NCI-H226 (cell line): ENCODE data around the gene SP2.

ENCODE experiments used
- DNase-seq: peaks from one replicate; pipeline ENCODE4 v3.0.0-alpha.2; 2015

SP2 gene

DNA sequence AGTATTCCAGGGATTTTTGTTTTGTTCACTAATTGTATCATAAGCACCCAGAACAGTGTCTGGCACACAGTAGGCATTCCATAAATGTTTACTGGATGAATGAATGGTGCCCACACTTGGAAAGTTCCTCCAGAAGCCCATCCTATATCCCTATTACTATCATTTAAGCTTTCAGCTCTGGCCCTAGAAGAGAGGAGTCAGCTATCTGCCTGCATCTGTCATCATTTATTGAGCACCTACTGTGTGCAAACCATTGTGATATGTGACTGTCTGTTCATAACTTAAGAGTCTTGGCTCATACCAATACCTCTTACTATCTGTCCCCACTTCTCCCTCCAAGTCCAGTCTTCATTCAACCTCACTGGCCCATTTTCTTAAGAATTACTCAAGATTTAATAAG, 25.0 kb upstream of the SP2 start:
- no peak for DNase-seq

DNA sequence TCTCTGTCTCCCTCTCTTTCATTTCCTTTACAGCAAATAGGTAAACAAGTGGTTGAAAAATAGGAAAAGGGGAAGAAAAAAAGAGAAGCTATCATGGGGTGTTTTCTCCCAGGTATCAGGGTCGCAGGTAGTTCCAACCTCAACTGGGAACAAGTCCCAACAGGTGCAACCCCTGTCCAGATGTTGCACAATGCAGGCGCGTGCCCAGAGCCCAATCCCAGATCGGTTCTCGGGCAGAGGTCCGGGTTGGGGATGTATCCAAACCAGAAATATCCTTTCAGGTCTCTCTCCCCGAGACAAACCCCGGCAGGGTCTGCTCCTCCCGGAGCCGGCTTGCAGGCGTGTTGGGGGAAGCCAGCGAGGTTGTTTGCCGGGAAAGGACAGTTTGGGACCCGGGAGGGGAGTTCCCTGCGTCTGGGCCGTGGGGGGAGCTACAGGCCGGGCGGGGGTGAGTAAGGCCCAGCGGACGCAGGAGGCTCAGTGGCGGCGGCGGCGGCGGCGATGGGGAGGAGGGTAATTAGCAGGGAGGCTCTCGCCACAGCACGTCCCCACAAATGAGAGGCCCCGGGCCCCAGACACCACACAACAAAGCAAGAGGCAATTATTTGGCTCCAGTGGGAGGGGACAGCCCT, 23.9 kb upstream of the SP2 start:
- no peak for DNase-seq

DNA sequence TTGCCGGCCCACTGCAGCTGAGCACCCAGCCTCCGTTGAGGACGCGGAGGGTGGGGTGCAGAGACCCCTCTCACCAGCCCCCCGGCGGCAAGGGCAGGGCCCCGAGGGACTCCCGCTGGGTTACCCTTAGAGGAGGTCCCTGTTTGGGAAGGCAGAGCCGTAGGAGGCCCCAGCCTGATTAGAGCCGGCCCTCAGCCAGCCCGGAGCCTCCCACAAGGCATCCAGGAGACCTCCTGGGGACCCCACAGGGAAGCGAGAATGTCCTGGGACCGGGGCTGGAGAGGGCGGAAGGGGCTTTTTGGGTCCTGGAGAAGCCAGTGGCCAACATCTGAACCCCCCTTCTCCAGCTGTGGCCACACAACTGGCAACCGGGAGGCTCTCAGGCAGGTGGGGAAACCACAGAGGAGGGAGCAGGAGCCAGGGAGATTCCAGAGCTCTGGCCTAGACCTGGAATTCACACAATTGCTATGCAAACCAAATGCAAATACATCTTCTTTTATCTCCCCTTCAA, 23.3 kb upstream of the SP2 start:
- peak; percentile 43 for DNase-seq

DNA sequence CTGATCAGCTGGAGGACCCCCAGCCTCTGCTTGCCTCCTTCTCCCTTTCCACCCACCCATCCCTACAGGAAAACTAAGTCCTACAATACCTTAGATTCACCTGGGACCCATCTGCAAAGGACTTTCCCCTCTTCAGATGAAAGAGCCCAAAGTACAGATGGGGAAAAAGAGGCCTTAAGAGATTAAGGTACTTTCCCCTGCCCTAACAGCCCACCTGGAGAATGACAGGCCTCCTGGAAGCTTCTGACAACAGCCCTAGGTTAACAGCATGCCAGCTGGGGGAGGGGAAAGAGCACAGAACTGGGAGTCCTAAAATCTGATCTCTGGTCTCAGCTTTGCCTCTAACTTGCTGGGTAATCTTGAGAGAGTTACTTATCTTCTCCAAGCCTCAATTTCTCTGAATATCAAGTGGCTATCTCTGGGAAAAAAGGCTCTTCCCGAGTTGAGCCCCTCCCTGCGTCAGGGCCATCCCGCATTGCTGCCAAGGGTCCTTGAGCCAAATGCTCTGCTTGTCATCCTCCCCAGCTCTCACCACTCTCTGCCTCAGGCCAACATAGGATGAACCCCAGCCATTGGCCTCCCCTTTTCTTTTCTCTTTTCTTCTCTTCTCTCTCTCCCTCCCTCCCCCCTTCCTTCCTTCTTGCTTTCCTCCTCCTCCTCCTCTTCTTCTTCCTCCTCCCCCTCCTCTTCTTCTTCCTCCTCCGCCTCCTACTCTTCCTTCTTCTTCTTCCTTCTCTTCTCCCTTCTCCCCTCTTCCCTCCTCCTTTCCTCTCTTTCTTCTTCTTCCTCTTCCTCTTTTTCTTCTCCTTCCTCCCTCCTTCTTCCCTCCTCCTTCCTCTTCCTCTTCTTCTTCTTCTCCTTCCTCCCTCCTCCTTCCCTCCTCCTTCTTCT, 22.6 kb upstream of the SP2 start:
- no peak for DNase-seq

DNA sequence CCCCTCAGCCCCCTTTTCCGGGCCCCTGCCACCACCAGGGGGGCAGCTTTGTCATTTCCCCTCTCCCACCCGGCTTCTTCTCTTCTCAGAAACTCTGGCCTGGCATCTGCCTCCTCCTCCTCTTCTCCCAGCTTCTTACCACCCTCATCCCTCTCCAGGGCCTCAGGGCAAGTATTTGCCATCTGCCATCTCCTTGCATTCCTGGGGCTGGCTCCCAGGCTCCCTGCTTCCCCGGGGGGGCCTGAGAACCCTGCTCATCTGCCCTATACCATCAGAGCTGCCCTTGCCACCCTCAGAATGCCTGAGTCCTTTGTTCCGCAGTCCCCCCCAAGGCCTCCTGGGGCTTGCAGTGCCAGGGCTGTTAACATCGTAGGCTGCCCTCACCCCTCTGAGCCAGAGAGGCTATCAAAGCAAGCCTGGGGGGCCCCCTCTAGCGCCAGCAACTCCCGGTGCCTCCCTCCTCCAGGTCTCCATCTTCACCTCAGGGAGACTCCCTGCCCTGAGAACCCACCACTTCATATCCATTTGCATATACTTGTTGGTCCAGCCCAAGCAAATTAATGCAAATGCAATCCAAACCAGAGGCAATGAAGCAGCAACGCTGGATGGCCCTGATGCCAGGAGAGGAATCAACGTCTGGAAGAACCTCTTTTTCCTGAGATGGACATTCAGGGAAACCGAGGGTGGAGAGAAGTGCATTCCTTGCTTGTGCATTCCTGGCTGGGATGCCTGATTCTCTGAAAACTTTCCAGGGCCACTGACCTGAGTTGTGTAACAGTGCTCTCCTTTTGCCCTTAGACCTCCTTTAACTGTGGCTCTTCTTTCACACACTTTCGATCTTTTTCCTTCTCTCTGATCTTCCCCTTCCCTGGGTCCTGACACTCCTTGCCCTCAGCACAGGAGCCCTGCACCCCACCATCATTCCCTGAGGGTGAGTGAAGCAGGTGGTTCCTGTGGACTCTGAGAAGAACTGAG, 20.7 kb upstream of the SP2 start:
- DNase-seq = peak; percentile 64

DNA sequence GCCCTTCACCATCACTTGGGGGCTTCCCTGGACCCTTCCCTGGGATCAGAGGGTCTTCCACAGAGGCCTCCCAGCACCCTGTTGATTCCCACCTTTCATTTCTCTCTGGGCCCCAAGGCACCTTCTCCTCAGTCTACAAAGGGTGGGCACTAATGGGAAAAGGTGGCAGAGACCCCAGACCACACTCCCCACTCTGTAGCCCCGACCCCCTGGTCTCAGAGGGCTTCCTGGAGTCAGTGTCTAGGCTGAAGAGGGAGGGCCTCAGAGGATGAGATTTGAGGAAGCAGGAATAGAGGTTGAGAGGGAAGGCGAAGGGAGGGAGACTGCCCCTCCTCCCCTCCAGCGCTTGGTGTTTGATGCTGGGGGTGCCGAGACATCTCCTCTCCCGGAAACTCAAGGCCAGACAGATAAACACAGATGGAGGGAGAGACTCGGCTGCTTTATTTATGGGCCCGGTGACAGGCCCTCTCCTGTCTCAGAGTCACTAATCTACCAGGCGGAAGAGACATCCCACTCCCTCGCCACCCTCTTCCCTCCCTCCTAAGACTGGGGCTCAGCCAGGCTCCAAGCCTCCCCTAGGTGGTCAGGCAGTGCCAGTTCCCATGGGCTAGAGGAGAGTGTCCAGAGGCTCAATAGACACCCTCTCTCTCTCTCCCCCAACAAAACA, 18.5 kb upstream of the SP2 start:
- DNase-seq = no peak

DNA sequence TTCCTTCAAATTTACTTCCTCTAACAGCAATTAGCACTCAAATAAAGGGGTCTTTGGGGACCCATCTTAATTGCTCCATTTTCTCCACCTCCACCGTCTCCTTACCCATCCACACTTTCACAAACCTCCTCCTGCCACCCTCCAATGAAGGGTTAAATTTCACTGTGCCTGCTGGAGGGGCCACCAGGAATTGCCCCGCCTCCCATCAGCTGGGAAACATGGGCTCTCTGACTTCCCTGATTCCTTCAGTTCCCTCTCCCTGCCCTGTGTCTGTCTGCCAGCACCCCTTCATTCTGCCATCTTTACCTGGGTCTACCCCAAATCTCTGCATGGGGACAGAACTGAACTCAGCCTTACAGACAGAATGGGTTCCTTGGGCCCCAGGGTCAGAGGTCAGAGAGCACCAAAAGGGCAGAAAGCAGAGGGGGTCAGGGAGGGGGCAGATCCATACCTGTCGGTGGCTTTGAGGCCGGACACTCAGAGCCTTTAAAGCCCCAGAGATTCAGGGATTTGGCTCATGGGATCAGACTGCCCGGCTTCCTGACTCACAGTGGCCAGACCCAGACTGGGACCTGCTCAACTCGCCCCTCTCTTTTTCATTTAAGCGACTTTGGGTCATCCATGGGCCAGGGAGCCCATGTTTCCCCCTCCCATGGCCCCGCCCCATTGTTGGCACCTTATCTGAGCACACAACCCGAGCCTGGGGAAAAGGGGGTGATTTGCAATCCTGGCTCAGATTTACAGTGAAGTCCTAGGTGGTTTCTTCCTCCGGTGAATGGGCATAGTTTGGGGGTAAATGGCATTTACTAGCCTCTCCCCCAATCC, 17.6 kb upstream of the SP2 start:
- DNase-seq = peak; percentile 9

DNA sequence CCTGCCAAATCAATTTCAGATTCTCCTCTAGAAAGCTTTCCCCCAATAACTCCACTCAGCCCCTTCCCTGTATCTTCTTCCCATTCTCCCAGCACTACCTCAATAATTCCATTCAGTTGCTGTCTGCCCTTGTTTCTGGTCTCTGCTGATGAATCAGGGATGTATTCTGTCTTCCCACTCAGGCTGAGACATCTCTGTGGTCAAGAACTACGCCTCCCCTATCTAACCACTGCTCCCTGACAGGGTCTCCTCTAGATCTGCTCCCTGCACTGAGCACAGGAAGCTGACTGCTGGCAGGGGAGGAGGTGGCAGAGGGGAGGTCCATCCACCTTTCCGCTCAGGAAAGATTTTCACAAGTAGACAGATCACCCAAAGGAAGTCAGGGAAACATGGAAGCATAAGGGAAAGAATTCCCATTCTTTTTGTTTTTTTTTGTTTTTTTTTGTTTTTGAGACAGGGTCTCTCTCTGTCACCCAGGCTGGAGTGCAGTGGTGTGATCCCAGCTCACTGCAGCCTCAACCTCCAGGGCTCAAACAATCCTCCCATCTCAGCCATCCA, 16.9 kb upstream of the SP2 start:
- DNase-seq = peak; percentile 82

DNA sequence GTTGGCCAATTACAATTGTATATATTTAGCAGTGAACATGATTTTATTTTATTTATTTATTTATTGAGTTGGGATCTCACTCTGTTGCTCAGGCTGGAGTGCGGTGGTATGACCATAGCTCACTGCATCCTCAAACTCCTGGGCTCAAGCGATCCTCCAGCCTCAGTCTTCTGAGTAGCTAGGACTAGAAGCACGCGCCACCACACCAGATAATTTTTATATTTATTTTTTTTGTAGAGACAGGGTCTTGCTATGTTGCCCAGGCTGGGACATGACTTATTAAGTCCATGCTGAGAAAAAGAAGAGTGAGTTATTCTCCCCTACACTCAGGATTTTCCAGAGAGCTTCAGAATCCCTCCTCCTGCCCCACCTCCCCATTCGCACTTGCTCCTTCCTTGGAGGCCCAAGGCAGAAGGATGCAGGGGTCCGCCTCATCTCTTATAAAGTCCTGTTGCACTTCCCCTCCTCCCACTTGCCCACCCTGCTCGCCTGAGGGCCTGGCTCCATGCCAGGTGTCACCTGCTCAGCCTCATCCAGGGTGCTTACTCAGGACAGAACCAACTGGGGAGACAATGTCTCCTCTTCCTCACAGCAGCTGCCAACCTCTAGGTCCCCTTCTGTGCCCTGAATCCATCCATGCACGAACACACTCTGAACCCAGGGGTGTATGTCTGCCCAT, 16.1 kb upstream of the SP2 start:
- no peak for DNase-seq

DNA sequence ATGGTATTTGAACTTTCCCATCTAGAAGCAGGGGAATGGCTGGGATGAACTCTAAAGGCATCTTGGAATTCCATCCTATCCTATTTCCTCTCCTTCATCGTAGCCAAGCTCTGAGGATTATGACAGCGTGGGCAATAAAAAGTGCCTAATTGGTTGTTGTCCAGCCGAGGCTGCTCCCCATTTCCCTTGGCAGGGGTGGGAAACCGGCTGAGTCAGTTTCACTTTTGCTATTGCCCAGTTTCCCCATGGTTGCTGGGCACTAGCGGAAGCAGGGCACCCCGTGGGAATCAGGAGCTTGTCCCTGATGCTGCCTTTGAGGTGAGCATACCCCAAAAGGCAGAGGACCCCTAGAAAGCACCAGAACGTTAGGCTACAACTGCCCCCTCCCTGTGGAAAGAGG, 13.8 kb upstream of the SP2 start:
- DNase-seq = peak; percentile 8

DNA sequence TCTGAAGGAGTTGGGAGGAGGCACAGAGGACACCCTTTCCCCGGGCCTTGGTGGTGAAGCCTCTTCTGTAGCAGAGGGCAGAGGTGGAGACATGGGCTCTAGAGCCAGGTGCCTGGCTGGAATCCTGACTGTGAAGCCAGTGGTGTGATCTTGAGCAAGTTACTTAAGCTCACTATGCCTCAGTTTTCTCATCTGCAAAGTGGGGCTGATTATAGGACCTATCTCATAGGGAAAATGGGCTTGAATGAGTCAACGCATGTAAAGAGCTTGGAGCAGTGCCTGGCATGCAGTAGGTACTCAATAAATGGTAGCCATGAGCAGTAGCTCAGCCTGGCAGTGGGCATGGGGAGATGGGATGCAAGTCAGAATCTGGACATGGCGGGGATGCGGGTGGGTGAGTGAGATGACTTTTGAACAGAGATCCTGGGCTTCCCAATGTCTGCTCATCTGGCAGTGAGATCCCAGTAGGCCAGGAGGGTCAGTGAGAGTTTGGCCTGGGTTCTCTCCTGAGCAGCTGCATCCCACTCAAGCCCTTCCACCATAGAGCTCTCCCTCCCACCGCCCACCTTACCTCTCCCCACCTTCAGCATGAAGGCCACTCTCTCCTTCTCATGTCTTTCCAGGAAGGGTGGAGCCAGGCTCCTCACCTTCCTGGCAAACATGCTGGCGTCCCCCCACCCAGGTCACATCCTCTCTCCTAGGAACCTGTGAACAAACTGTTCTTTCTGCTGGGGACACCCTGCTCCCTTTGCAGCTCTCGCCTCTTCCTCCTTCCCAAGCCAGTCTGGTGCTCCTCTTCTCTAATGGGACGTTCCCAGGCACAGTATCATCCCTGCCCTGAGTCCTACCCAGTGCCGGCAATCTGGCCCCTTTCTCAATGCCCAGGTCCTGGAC, 13.1 kb upstream of the SP2 start:
- no peak for DNase-seq

DNA sequence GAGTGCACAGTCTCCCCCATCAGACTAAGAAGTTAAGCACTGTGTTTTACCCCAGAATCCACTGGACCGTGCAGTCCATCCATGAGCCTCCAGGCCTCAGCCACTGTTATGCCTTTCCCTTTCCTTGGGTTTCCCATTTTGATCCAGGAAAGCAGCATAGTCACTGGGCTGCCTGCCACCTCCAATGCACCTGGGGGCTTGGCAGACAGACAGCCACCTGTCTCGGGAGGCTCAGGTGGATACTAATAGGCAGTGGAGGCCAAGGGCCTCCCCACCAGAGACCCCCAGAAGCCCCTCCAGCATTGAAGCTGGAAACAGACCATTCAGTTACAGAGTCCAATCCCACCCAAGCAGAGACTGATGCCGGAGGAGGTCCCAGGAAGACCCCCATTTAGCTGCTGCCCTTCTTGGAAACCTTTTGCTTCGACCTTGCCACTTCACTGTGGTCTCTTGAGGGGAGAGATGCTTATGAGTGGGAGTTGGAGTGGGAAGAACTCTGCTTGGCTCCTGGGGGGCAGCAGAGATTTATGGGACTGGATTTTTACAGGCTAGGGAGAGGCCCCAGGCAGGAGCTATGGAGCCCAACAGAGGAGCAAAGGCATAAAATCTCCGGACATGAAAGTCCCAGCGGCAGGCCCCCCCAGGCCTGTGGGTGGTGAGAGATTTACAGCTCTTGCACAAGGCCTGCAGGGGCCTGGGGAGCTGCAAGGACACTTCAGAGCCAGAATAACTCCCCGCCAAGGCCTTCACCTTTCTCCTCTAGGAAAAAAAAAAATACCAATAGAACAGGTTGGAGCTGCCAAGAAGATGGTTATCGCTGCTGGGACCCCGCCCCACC, 12.2 kb upstream of the SP2 start:
- no peak for DNase-seq

DNA sequence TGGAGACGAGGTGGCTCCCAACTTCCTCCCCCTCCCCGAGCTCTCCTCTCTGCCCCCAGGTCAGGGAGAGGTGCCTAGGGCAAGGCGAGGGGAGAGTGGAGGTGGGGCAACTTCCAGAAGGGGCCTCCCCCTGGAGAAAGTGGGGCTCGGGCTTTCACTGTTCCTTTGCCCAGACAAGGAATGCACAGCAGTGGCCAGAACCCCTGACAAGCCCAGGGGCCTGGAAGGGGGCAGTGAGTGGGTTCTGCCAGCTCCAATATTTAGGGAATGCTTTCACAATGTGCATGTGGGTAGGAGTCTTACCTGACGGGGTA, 11.7 kb upstream of the SP2 start:
- DNase-seq = no peak

DNA sequence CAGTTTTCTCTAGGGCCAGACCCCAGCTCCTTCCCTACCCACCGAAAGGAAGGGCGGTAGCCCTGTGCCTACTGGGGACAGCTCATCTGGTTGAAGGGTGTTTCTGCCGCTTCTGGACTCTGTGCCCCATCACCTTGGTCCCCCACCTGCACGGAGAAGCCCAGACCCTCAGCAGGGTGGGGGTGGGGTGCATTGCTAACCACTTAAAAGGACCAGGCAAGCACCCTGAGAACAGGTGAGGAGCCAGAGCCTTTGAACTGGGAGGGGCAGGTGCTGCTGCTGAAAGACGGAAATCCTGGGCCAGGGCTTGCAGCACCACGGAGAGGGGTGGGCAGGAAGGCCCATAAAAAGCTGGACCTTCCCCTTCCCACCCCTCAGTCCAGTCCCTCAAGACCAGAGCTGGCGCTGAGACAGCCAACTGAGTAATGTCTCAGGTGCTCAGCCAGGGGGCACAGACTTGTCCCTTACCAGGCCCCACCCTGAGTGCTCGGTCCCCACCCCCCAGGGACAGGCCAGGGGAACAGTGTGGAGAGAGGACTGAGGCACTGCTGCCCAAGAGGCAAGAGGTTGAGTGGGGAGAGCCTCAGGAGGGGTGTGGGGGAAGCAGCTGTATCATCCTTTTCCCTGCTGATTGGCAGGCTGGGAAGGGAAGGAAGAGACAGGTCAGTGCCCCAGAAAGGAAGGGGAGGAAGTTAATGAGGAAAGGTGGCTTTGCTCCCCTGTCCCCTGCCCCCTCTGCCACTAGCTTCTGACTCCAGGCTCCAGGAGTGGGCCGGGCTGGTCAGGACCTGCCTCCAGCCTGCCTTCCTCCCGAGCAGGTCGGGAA, 10.9 kb upstream of the SP2 start:
- DNase-seq = no peak

DNA sequence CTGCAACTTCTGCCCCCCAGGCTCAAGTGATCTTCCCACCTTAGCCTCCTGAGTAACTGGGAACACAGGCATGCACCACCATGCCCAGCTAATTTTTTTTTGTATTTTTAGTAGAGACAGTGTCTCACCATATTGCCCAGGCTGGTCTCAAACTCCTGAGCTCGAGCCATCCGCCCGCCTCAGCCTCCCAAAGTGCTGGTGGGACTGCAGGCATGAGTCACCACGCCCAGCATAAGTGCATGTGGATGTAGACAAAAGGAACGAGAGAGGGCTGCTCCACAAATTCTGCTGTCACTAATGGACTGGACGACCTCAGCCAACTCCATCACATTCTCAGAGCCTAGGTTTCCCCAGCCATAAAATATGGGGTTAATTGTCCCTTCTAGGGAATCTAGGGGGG, 7.7 kb upstream of the SP2 start:
- no peak for DNase-seq

DNA sequence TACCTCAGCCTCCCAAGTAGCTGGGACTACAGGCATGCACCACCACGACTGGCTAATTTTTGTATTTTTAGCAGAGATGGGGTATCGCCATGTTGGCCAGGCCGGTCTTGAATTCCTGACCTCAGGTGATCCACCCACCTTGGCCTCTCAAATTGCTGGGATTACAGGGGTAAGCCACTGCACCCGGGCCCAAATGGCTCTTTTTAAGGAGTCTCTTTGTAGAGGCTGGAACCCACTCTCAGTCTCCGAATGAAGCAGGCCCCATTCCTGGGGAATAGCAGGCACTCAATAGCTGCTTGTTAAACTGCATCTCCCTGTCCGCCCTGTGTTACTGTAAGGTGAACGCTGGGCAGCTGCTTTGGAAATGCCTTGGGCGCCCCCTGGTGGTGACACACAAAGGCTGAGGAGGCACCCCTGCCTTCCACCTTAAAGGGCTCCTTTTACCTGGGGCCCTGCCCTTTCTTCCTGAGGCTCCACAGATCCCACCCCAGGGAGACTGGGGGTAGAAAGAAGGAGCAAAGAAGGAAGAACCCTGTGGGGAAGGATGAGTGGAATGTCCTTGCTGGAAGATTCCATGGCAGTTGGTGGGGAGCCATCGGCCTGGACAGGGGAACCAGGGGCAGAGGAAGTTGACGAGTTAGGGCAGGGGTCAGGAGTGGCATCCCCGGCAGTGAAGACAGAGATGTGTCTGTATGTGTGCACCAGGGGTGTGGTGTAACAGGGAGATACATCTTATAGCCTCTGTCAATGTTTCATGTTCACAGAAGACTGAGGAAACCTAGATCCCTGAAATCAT, 6.1 kb upstream of the SP2 start:
- peak; percentile 47 for DNase-seq

DNA sequence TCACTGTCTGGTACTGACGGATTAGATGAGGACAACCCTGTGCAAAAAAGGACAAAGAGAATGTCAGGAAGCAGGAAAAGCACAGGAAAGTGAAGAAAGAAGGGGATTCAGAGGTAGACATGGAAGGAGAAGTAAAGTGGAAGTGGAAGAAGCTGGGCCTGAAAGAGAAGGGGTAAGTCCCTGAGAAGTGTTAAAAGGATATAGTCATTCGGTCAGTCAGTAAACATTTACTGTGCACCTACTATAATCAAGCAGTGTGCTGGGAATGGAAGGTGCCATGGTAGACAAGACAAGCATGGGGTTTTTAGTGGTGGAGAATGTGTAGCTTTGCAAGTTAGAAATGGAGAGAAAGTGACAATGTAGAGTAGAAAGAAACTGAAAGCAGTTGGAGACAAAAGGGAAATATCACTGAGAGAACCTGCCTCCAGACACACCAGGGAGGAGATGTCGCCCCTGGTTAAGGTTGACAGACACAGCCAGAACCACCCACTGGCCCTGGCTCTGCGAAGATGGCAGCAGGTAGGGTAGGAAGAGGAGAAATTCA, 4.4 kb upstream of the SP2 start:
- no peak for DNase-seq
